NB4 (cell line): Measurements from ENCODE around the gene MYRF.

Experiments
- TF ChIP-seq, protein P1 (sequence below): IDR thresholded peaks from 2 replicates; pipeline ENCODE4 v1.6.1; 2011; ENCODE audit warnings: low read depth, low read length
- TF ChIP-seq, protein P2 (sequence below): IDR thresholded peaks from one replicate; pipeline ENCODE4 v1.5.1; 2012; ENCODE audit warnings: low read depth, low read length

DNA sequence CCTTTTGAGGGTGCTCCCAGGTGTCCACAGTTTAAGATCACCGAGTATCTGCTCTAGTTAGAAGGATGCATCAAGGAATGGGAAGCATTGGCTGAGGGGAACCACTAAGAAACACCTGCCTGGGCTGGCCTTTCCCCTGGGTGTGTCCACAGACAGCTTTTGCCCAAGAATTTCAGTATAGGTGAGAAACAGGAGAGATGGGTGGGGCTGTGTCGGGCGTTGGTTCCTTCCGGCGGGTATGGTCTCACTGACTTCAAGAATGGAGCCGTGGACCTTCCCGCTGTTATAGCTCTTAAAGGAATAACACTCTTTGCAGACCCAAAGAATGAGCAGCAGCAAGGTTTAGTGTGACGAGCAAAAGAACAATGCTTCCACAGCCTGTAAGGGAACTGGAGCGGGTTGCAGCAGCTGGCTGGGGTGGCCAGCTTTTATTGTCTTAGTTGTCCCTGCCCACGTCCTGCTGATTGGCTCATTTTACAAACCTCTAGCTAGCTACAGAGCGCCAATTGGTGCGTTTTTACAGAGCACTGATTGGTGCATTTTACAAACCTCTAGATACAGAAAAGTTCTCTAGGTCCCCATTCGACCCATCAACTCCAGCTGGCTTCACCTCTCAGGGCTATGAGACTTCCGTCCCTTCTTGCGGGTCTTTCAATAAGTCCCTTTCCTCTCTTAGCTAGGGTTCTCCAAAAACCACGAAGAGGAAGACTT lies 62.0 kb downstream of the MYRF start:
- TF ChIP-seq, protein P1, sequence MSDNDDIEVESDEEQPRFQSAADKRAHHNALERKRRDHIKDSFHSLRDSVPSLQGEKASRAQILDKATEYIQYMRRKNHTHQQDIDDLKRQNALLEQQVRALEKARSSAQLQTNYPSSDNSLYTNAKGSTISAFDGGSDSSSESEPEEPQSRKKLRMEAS: no peak
- TF ChIP-seq, protein P2, sequence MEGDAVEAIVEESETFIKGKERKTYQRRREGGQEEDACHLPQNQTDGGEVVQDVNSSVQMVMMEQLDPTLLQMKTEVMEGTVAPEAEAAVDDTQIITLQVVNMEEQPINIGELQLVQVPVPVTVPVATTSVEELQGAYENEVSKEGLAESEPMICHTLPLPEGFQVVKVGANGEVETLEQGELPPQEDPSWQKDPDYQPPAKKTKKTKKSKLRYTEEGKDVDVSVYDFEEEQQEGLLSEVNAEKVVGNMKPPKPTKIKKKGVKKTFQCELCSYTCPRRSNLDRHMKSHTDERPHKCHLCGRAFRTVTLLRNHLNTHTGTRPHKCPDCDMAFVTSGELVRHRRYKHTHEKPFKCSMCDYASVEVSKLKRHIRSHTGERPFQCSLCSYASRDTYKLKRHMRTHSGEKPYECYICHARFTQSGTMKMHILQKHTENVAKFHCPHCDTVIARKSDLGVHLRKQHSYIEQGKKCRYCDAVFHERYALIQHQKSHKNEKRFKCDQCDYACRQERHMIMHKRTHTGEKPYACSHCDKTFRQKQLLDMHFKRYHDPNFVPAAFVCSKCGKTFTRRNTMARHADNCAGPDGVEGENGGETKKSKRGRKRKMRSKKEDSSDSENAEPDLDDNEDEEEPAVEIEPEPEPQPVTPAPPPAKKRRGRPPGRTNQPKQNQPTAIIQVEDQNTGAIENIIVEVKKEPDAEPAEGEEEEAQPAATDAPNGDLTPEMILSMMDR: no peak
